A673 (cell line): ENCODE data around the gene TGIF2. TPM values are rescaled to one million over a fixed set of nuclear protein-coding genes. Genes with fewer than 3 reads are reported as not detected.

Experiments used
- BruUV-seq: library from RNA; stranded (reverse); fragments of 400-500 nt; replicated peaks from 2 replicates; lab custom pipeline; 2021; lab: Mats Ljungman, UMichigan
- CTCF ChIA-PET: fragments of 300-600 bp; sonication (Branson Sonifier 250); formaldehyde crosslinking; loops from one replicate; lab custom pipeline; 2022; ENCODE audit warnings: antibody characterized with exemption; lab: Charles Lee
- POLR2A ChIA-PET: fragments of 300-600 bp; sonication (Branson Sonifier 250); formaldehyde crosslinking; loops from one replicate; lab custom pipeline; 2022; ENCODE audit warnings: antibody characterized with exemption; ENCODE audit not compliant: low non-redundant PET; lab: Charles Lee
- DNase-seq: peaks from one replicate; pipeline ENCODE4 v3.0.0-alpha.2; 2015; ENCODE audit warnings: low spot score
- H3K27ac ChIP-seq: fragments of 200-600 bp; sonication (generic); 2 replicates; pipeline ENCODE4 v1.5.1; 2016; ENCODE audit warnings: mixed run types, low read depth, mild to moderate bottlenecking, mixed read lengths, antibody characterized with exemption, low read length; ENCODE audit not compliant: poor library complexity, severe bottlenecking
- H3K27me3 ChIP-seq: fragments of 200-600 bp; sonication (generic); replicated peaks from 2 replicates; pipeline ENCODE4 v1.6.1; 2017; ENCODE audit warnings: mixed run types, low read depth, mild to moderate bottlenecking, mixed read lengths, antibody characterized with exemption, low read length; ENCODE audit not compliant: insufficient read depth, poor library complexity
- H3K36me3 ChIP-seq: fragments of 200-600 bp; sonication (generic); 2 replicates; pipeline ENCODE4 v1.6.1; 2016; ENCODE audit warnings: mixed run types, mild to moderate bottlenecking, mixed read lengths, antibody characterized with exemption, low read length; ENCODE audit not compliant: insufficient read depth, poor library complexity, severe bottlenecking
- H3K4me1 ChIP-seq: fragments of 200-600 bp; sonication (generic); 2 replicates; pipeline ENCODE4 v1.6.1; 2017; ENCODE audit warnings: mixed run types, mild to moderate bottlenecking, mixed read lengths, antibody characterized with exemption, low read length; ENCODE audit not compliant: insufficient read depth, poor library complexity, severe bottlenecking
- H3K4me3 ChIP-seq: fragments of 200-600 bp; sonication (generic); 2 replicates; pipeline ENCODE4 v1.5.1; 2016; ENCODE audit warnings: low read depth, mixed run types, mild to moderate bottlenecking, mixed read lengths, low read length; ENCODE audit not compliant: poor library complexity, severe bottlenecking
- H3K9me3 ChIP-seq: fragments of 200-600 bp; sonication (generic); 2 replicates; pipeline ENCODE4 v1.6.1; 2016; ENCODE audit warnings: mixed run types, low read depth, mild to moderate bottlenecking, mixed read lengths, antibody characterized with exemption, low read length; ENCODE audit not compliant: poor library complexity, severe bottlenecking
- CTCF ChIP-seq: fragments of 300-800, 200-600 bp; sonication (generic); conservative IDR thresholded peaks from 2 replicates; pipeline ENCODE4 v1.5.1; 2017; ENCODE audit warnings: low read depth, mild to moderate bottlenecking, antibody characterized with exemption, low read length, moderate library complexity, mixed read lengths
- EZH2 ChIP-seq: fragments of 200-600 bp; sonication (generic); IDR thresholded peaks from 2 replicates; pipeline ENCODE4 v1.6.1; 2017; ENCODE audit warnings: borderline replicate concordance, low read depth, mild to moderate bottlenecking, mixed read lengths, antibody characterized with exemption, low read length; ENCODE audit not compliant: poor library complexity, severe bottlenecking
- intact Hi-C: fragments of 100-400 bp; cut with micrococcal nuclease; formaldehyde crosslinking; loops from one replicate; pipeline ENCODE4 v1.10.0; 2022; ENCODE audit not compliant: unreplicated experiment
- total RNA-seq: library from RNA; stranded (reverse); gene quantifications from 2 replicates; pipeline ENCODE4 v1.2.3, GENCODE V29; 2021

TGIF2 gene
- total RNA-seq, 1 experiment from 2014 or later = 59.0 TPM

GRCh38 chr20:36628076-36628475 lies 54.7 kb downstream of the TGIF2 start:
- Histone ChIP-seq H3K27ac (no peak overlapping the region), H3K4me3 (no peak overlapping the region), H3K4me1 (no peaks in the 10 kb centered on the region), H3K36me3 (no peaks in the 10 kb centered on the region), H3K9me3 (no peaks in the 10 kb centered on the region), H3K27me3 (no peaks in the 10 kb centered on the region)
- no peak for TF ChIP-seq EZH2
- TF ChIP-seq CTCF = no peak
- ChIA-PET CTCF (interaction anchor here (0.7 kb wide), 1 partner anchor 22 kb away, joined by 3 read pairs; the partner anchor contains the start of gene RAB5IF), POLR2A (interaction anchor here (0.7 kb wide), 1 partner anchor 26 kb away, joined by 3 read pairs; no protein-coding TSS in a partner anchor)
- no peak for DNase-seq
- intact Hi-C loops = no loop called here
- BruUV-seq = no TSS peak

- Histone ChIP-seq H3K27ac (no peak overlapping the region), H3K27me3 (no peaks in the 10 kb centered on the region), H3K4me1 (no peaks in the 10 kb centered on the region), H3K36me3 (no peaks in the 10 kb centered on the region), H3K9me3 (no peaks in the 10 kb centered on the region), H3K4me3 (no peak overlapping the region)
- ChIA-PET CTCF (no interaction called here), POLR2A (no interaction called here)
- DNase-seq = no peak
- no TSS peak for BruUV-seq
- no peak for TF ChIP-seq EZH2
- intact Hi-C loops = no loop called here
Measured at GRCh38 chr20:36629719-36630681, 56.6 kb downstream of the TGIF2 start.

GRCh38 chr20:36631646-36632045 lies 58.2 kb downstream of the TGIF2 start:
- no TSS peak for BruUV-seq
- no peaks in the 10 kb centered on the region for H3K4me1 ChIP-seq
- no peak for DNase-seq
- intact Hi-C loops = no loop called here
- TF ChIP-seq CTCF = no peak
- no peak for TF ChIP-seq EZH2
- H3K4me3 ChIP-seq = no peak overlapping the region
- no peak overlapping the region for H3K27ac ChIP-seq
- no peaks in the 10 kb centered on the region for H3K36me3 ChIP-seq
- no peaks in the 10 kb centered on the region for H3K9me3 ChIP-seq
- POLR2A ChIA-PET = no interaction called here
- CTCF ChIA-PET = no interaction called here
- no peaks in the 10 kb centered on the region for H3K27me3 ChIP-seq
